GM18507 (cell line): Measurements from ENCODE around the gene PITPNM1.
"Not testable (repeated sequence)": the region's sequence is repeated elsewhere in the genome, so short reads cannot be mapped to it uniquely, and the experiment has no call there.

Experiments used
- DNase-seq: peaks from one replicate; pipeline ENCODE4 v3.0.0; 2011; ENCODE audit warnings: low read depth; ENCODE audit not compliant: insufficient read length; ENCODE audit errors: extremely low spot score
- FAIRE-seq: peaks from 2 replicates; lab custom pipeline; 2011; peaks lifted over from hg19 to GRCh38; lab: Jason Lieb, UNC

The PITPNM1 gene

GRCh38 chr11:67492801-67493547 is 12.2 kb downstream of the PITPNM1 start:
- no peak for DNase-seq
- FAIRE-seq, result no peak

GRCh38 chr11:67492069-67492727 is 13.0 kb downstream of the PITPNM1 start:
- DNase-seq (no peak), FAIRE-seq (no peak)

GRCh38 chr11:67491276-67492068 is 13.7 kb downstream of the PITPNM1 start:
- FAIRE-seq (no peak), DNase-seq (no peak)

GRCh38 chr11:67490727-67491065 is 14.5 kb downstream of the PITPNM1 start:
- FAIRE-seq (no peak), DNase-seq (no peak)

- DNase-seq (no peak), FAIRE-seq (no peak)
Measured at GRCh38 chr11:67489885-67490726, 15.1 kb downstream of the PITPNM1 start.

- FAIRE-seq (no peak), DNase-seq (no peak)
Measured at GRCh38 chr11:67489203-67489884, 15.8 kb downstream of the PITPNM1 start.

- peak; percentile 97 for FAIRE-seq
- no peak for DNase-seq
Measured at GRCh38 chr11:67486481-67487195, 18.5 kb downstream of the PITPNM1 start.

GRCh38 chr11:67485873-67486361 is 19.2 kb downstream of the PITPNM1 start:
- FAIRE-seq, result peak; percentile 85
- DNase-seq, result not testable (repeated sequence)

- no peak for DNase-seq
- FAIRE-seq, result peak; percentile 95
Measured at GRCh38 chr11:67484847-67485311, 20.3 kb downstream of the PITPNM1 start.

- FAIRE-seq, result peak; percentile 45
- no peak for DNase-seq
Measured at GRCh38 chr11:67483831-67484665, 21.1 kb downstream of the PITPNM1 start.

GRCh38 chr11:67482827-67483798 is 22.1 kb downstream of the PITPNM1 start, which contains the start of gene AIP:
Gene AIP, plus strand, starts transcription at chr11:67483026. Its CDS starts 133 bp downstream, at chr11:67483159.
- peak; percentile 88 for DNase-seq
- peak; percentile 96 for FAIRE-seq

- DNase-seq (no peak), FAIRE-seq (no peak)
Measured at GRCh38 chr11:67482275-67482826, 22.8 kb downstream of the PITPNM1 start.

GRCh38 chr11:67477344-67478050 is 27.7 kb downstream of the PITPNM1 start:
- not testable (repeated sequence) for DNase-seq, FAIRE-seq

- not testable (repeated sequence) for DNase-seq, FAIRE-seq
Measured at GRCh38 chr11:67476692-67477091, 28.5 kb downstream of the PITPNM1 start.

- FAIRE-seq (no peak), DNase-seq (no peak)
Measured at GRCh38 chr11:67472882-67473281, 32.3 kb downstream of the PITPNM1 start.
